Hepatocyte (in vitro differentiated cells): ENCODE data around the gene DHRS13. TPM values are rescaled to one million over a fixed set of nuclear protein-coding genes. Genes with fewer than 3 reads are reported as not detected.

Experiments
- DNase-seq: peaks from one replicate; pipeline ENCODE4 v3.0.0-alpha.2; 2016; ENCODE audit warnings: low spot score
- H2AFZ ChIP-seq: fragments of 200-600 bp; sonication (generic); 2 replicates; pipeline ENCODE4 v1.6.0; 2016; ENCODE audit warnings: antibody characterized with exemption, mild to moderate bottlenecking
- H3K27ac ChIP-seq: fragments of 200-600 bp; sonication (generic); 2 replicates; pipeline ENCODE4 v1.5.1; 2016; ENCODE audit warnings: mild to moderate bottlenecking
- H3K27me3 ChIP-seq: fragments of 200-600 bp; sonication (generic); 2 replicates; pipeline ENCODE4 v1.6.1; 2016
- H3K36me3 ChIP-seq: fragments of 200-600 bp; sonication (generic); replicated peaks from 2 replicates; pipeline ENCODE4 v1.5.1; 2016; ENCODE audit warnings: low read depth; ENCODE audit not compliant: insufficient read depth
- H3K4me1 ChIP-seq: fragments of 200-600 bp; sonication (generic); 2 replicates; pipeline ENCODE4 v1.5.1; 2016; ENCODE audit warnings: mild to moderate bottlenecking, moderate library complexity; ENCODE audit not compliant: insufficient read depth
- H3K4me2 ChIP-seq: fragments of 200-600 bp; sonication (generic); 2 replicates; pipeline ENCODE4 v1.6.0; 2016
- H3K4me3 ChIP-seq: fragments of 200-600 bp; sonication (generic); 2 replicates; pipeline ENCODE4 v1.5.1; 2016; ENCODE audit warnings: mild to moderate bottlenecking
- H3K79me2 ChIP-seq: fragments of 200-600 bp; sonication (generic); 2 replicates; pipeline ENCODE4 v1.6.0; 2017; ENCODE audit warnings: mild to moderate bottlenecking
- H3K9me2 ChIP-seq: fragments of 200-600 bp; sonication (generic); replicated peaks from 2 replicates; pipeline ENCODE4 v1.6.0; 2017; ENCODE audit warnings: mild to moderate bottlenecking; ENCODE audit not compliant: insufficient read depth
- H3K9me3 ChIP-seq: fragments of 200-600 bp; sonication (generic); 2 replicates; pipeline ENCODE4 v1.5.1; 2016; ENCODE audit warnings: low read depth, mild to moderate bottlenecking
- H4K20me1 ChIP-seq: fragments of 200-600 bp; sonication (generic); 2 replicates; pipeline ENCODE4 v1.6.0; 2016; ENCODE audit warnings: mild to moderate bottlenecking; ENCODE audit not compliant: insufficient read depth, poor library complexity, severe bottlenecking
- EZH2 ChIP-seq: fragments of 200-600 bp; sonication (generic); IDR thresholded peaks from 2 replicates; pipeline ENCODE4 v1.6.1; 2016; ENCODE audit warnings: antibody characterized with exemption, mild to moderate bottlenecking, borderline replicate concordance
- EZH2phosphoT487 ChIP-seq: fragments of 200-600 bp; sonication (generic); IDR thresholded peaks from one replicate; pipeline ENCODE4 v1.6.1; 2018; ENCODE audit warnings: antibody characterized with exemption, mild to moderate bottlenecking, low read depth, moderate library complexity; ENCODE audit not compliant: unreplicated experiment, severe bottlenecking
- WGBS: methylation state at CpG from one replicate; pipeline ENCODE4 v1.1.6; 2016; ENCODE audit warnings: low lambda C conversion rate; ENCODE audit errors: missing lambda C conversion rate; 5-methylcytosine and 5-hydroxymethylcytosine counted together
- polyA plus RNA-seq: library from polyadenylated mRNA; unstranded; fragments of >200 nt; fragmentation: Nextera tagmentation; extraction: Ambion mirVana; gene quantifications from 2 replicates; pipeline ENCODE4 v1.2.1, GENCODE V29; 2016
- total RNA-seq: library from RNA; depleted of rRNA; stranded (reverse); fragments of >200 nt; gene quantifications from 2 replicates; pipeline ENCODE4 v1.2.3, GENCODE V29; 2014
- TF ChIP-seq, protein P1 (sequence below): fragments of 200-600 bp; sonication (generic); IDR thresholded peaks from 2 replicates; pipeline ENCODE4 v1.5.1; 2016; ENCODE audit warnings: antibody characterized with exemption, mild to moderate bottlenecking; ENCODE audit not compliant: poor library complexity

DHRS13 gene
- total and polyA plus RNA-seq, 2 experiments from 2014 or later: 14.9 to 15.4 TPM

DNA sequence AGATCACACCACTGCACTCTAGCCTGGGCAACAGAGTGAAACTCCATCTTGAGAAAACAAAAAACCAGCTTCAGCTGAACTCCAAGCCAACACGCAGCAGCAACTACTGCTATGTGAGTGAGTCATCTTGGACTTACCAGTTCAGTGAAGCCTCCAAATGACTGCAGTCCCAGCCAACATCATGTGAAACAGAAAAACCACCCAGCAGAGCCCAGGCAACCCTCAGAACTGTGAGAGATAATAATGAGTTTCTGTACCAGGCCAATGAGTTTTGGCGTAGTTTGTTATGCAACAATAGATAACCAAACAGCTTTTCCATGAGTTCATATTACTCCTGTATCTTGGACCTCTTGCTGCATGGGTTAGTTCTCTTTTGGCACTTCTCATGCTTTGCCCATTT is 25.2 kb upstream of the DHRS13 start:
- Histone ChIP-seq H3K27me3 (no peaks in the 10 kb centered on the region), H3K36me3 (no peaks in the 10 kb centered on the region), H2AFZ (no peak overlapping the region), H3K4me3 (no peak overlapping the region), H3K9me3 (no peaks in the 10 kb centered on the region), H3K27ac (no peak overlapping the region), H3K4me2 (no peak overlapping the region), H3K79me2 (peaks cover 86% of the 10 kb centered on the region), H3K9me2 (no peaks in the 10 kb centered on the region), H3K4me1 (no peaks in the 10 kb centered on the region), H4K20me1 (peaks cover 62% of the 10 kb centered on the region)
- TF ChIP-seq EZH2phosphoT487 (no peak), EZH2 (no peak)
- TF ChIP-seq, protein P1, sequence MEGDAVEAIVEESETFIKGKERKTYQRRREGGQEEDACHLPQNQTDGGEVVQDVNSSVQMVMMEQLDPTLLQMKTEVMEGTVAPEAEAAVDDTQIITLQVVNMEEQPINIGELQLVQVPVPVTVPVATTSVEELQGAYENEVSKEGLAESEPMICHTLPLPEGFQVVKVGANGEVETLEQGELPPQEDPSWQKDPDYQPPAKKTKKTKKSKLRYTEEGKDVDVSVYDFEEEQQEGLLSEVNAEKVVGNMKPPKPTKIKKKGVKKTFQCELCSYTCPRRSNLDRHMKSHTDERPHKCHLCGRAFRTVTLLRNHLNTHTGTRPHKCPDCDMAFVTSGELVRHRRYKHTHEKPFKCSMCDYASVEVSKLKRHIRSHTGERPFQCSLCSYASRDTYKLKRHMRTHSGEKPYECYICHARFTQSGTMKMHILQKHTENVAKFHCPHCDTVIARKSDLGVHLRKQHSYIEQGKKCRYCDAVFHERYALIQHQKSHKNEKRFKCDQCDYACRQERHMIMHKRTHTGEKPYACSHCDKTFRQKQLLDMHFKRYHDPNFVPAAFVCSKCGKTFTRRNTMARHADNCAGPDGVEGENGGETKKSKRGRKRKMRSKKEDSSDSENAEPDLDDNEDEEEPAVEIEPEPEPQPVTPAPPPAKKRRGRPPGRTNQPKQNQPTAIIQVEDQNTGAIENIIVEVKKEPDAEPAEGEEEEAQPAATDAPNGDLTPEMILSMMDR: no peak
- 93% methylated on average over 2 of the region's 2 CpGs for WGBS
- no peak for DNase-seq

DNA sequence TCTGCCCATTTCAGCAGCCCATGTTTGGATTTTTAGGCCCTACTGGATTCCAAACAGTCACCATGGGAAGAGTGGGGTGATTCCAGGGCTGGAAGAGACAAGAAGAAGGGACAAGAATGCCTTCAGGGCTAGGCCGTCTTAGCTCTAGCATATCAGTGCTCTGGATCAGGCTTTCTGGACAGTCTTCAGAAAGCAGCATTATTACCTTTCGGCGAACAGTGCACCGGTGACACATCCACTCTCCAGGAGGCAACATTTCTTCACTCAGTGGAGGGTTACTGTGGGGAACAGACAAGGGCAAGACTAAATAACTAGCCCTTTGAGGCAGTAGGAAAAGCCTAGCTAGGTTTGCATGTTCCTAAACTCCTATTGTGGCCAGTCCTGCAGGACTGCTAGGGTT is 23.9 kb upstream of the DHRS13 start:
- no peak for DNase-seq
- Histone ChIP-seq H3K27ac (no peak overlapping the region), H2AFZ (no peak overlapping the region), H3K4me2 (no peak overlapping the region), H3K9me2 (no peaks in the 10 kb centered on the region), H3K36me3 (no peaks in the 10 kb centered on the region), H3K4me3 (no peak overlapping the region), H4K20me1 (peaks cover 53% of the 10 kb centered on the region), H3K79me2 (peaks cover 86% of the 10 kb centered on the region), H3K4me1 (no peaks in the 10 kb centered on the region), H3K9me3 (no peaks in the 10 kb centered on the region), H3K27me3 (no peaks in the 10 kb centered on the region)
- 74% methylated on average over 4 of the region's 4 CpGs for WGBS
- TF ChIP-seq EZH2 (no peak), EZH2phosphoT487 (no peak)
- TF ChIP-seq, protein P1: no peak

DNA sequence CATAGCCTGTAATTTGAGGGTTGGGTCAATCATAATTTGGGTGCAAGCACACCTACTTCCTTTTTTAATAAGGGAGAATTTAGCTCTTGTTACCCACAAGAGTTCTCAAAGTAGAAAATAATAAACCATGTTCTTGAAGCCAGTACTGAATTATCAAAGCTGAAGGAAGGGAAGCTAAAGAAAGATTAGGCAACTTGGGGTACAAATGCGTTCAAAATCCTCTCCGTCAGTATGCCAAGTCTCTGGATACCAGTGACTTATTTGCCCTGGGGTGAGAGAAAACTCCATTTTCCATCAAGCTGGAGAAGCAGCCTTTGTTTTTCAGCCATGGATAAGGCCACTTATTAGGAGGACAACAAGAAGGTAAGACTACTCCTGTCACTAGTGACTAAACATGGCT is 23.5 kb upstream of the DHRS13 start:
- no peak overlapping the region for H3K4me2 ChIP-seq

More for the DNA sequence above, 23.5 kb upstream of the DHRS13 start:
- Histone ChIP-seq H3K27me3 (no peaks in the 10 kb centered on the region), H3K9me3 (no peaks in the 10 kb centered on the region), H3K4me1 (no peaks in the 10 kb centered on the region), H4K20me1 (peaks cover 51% of the 10 kb centered on the region), H3K9me2 (no peaks in the 10 kb centered on the region), H3K27ac (no peak overlapping the region), H3K4me3 (no peak overlapping the region), H2AFZ (no peak overlapping the region), H3K36me3 (no peaks in the 10 kb centered on the region), H3K79me2 (peaks cover 84% of the 10 kb centered on the region)
- WGBS: 93% methylated on average over 2 of the region's 2 CpGs
- DNase-seq: no peak
- no peak for TF ChIP-seq EZH2
- TF ChIP-seq, protein P1: no peak
- TF ChIP-seq EZH2phosphoT487: no peak
